ENCODE results near the gene RSL24D1.

GRCh38 chr15:55234104-55234799 is 37.5 kb upstream of the RSL24D1 start:
- TF ChIP-seq TAF1 (IDR thresholded peaks at IDR 0.05; ENCODE audit: borderline replicate concordance, insufficient read depth, low read length) (no peak), POLR2AphosphoS5 (IDR thresholded peaks at IDR 0.05; ENCODE audit: low read depth, low read length) (no peak)

Measured in PFSK-1 (cell line).